ENCODE results near the gene WDR81.
"Not testable (repeated sequence)": the region's sequence is repeated elsewhere in the genome, so short reads cannot be mapped to it uniquely, and the experiment has no call there.

The WDR81 gene

DNA sequence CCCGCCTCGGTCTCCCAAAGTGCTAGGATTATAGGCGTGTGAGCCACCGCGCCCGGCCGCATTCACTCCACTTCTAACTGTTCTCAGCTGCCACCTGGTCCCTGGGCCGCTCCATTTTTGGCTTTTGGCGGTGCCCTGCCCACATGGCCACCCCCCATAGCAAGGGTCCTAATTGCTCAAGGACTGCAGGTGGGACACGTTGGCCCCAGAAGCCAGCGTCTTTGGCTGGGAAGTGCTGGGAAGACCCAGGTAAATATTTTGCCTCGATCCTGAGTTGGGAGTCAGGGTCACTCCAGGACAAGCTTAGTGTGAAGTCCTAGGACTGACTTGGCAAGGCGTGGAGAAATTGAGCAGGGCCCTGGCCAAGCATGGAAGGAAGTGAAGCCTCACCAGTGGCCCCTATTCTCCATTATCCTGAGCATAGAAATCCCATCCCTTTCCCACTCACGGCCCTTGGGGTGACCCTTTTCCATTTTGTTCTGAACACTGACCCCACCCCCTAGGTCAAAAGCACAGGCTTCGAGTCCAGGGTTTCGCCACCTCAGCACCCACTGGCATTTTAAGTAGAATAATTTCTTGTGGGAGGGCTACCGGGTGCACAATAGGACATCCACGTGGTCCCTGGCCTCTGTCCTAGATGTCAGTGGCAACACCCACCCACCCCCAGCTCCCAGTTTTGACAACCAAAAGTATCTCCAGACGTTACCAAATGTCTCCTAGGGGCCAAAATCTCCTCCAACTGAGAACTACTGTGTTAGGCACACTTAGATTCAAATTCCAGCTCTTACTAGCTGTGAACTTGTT lies 5.9 kb upstream of the WDR81 start:
- peak; percentile 77 for DNase-seq (ENCODE audit: low spot score)
- Histone ChIP-seq H3K4me3 (no peak overlapping the region), H3K27ac (peak overlapping the region; percentile 99)
- TF ChIP-seq, protein P1, sequence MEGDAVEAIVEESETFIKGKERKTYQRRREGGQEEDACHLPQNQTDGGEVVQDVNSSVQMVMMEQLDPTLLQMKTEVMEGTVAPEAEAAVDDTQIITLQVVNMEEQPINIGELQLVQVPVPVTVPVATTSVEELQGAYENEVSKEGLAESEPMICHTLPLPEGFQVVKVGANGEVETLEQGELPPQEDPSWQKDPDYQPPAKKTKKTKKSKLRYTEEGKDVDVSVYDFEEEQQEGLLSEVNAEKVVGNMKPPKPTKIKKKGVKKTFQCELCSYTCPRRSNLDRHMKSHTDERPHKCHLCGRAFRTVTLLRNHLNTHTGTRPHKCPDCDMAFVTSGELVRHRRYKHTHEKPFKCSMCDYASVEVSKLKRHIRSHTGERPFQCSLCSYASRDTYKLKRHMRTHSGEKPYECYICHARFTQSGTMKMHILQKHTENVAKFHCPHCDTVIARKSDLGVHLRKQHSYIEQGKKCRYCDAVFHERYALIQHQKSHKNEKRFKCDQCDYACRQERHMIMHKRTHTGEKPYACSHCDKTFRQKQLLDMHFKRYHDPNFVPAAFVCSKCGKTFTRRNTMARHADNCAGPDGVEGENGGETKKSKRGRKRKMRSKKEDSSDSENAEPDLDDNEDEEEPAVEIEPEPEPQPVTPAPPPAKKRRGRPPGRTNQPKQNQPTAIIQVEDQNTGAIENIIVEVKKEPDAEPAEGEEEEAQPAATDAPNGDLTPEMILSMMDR (IDR thresholded peaks at IDR 0.05) = no peak

- H3K27ac ChIP-seq = peak overlapping the region; percentile 11 to 43
- TF ChIP-seq, protein P1 (IDR thresholded peaks at IDR 0.05) = peak; percentile 97
- no peak for DNase-seq (ENCODE audit: low spot score)
- H3K4me3 ChIP-seq = no peak overlapping the region
Measured at GRCh38 chr17:1720856-1721386, 3.6 kb upstream of the WDR81 start.

- not testable (repeated sequence) for DNase-seq (ENCODE audit: low spot score); H3K27ac ChIP-seq; H3K4me3 ChIP-seq
Measured at GRCh38 chr17:1722022-1722421, 2.5 kb upstream of the WDR81 start.

- DNase-seq (ENCODE audit: low spot score) = peak; percentile 77
- Histone ChIP-seq H3K4me3 (peak overlapping the region; percentile 91), H3K27ac (peak overlapping the region; percentile 70 to 92)
- TF ChIP-seq, protein P1 (IDR thresholded peaks at IDR 0.05) = no peak
Measured at GRCh38 chr17:1724869-1725641, 551 bp downstream of the WDR81 start.

GRCh38 chr17:1725642-1726511 lies 1.4 kb downstream of the WDR81 start:
- TF ChIP-seq, protein P1 (IDR thresholded peaks at IDR 0.05) = no peak
- DNase-seq (ENCODE audit: low spot score) = peak; percentile 74
- peak overlapping the region; percentile 91 for H3K4me3 ChIP-seq
- H3K27ac ChIP-seq = peak overlapping the region in 1 of 2 donors; percentile 92

GRCh38 chr17:1726626-1727257 lies 2.2 kb downstream of the WDR81 start:
- no peak overlapping the region for H3K4me3 ChIP-seq
- DNase-seq (ENCODE audit: low spot score) = no peak
- TF ChIP-seq, protein P1 (IDR thresholded peaks at IDR 0.05) = no peak
- no peak overlapping the region for H3K27ac ChIP-seq

Measured in coronary artery (tissue), 2 donors.